BJ (cell line): ENCODE results near the gene RBM41. TPM values are rescaled to one million over a fixed set of nuclear protein-coding genes. Genes with fewer than 3 reads are reported as not detected.

Experiments used
- CTCF ChIA-PET: fragments of 350-600 bp; formaldehyde crosslinking; extraction: SDS; loops from one replicate; lab custom pipeline; 2021; ENCODE audit warnings: antibody characterized with exemption, inconsistent platforms; lab: Yijun Ruan, JAX
- POLR2A ChIA-PET: fragments of 300-600 bp; sonication (Branson Sonifier 250); formaldehyde crosslinking; extraction: SDS; loops from one replicate; lab custom pipeline; 2021; ENCODE audit warnings: antibody characterized with exemption; lab: Charles Lee
- DNase-seq: peaks from one replicate; pipeline ENCODE4 v3.0.0-alpha.2; 2011; ENCODE audit warnings: low read depth
- H3K27me3 ChIP-seq: 2 replicates; pipeline ENCODE4 v1.6.0; 2011; ENCODE audit warnings: low read length; ENCODE audit not compliant: control insufficient read depth, insufficient read depth
- H3K36me3 ChIP-seq: 2 replicates; pipeline ENCODE4 v1.5.1; 2011; ENCODE audit warnings: low read length; ENCODE audit not compliant: control insufficient read depth, insufficient read depth
- H3K4me3 ChIP-seq: 2 replicates; pipeline ENCODE4 v1.5.1; 2011; ENCODE audit warnings: low read depth, mild to moderate bottlenecking, control low read depth, low read length
- CTCF ChIP-seq: IDR thresholded peaks from 2 replicates; pipeline ENCODE4 v1.5.1; 2011; ENCODE audit warnings: low read depth, mild to moderate bottlenecking, control low read depth, inconsistent platforms, low read length, moderate library complexity; ENCODE audit not compliant: insufficient read depth
- polyA plus RNA-seq: library from polyadenylated mRNA; depleted of rRNA; stranded (reverse); fragments of >200 nt; gene quantifications from 2 replicates; pipeline ENCODE4 v1.2.3, GENCODE V29; 2011

The RBM41 gene
- polyA plus RNA-seq, 1 experiment: 3.0 TPM

GRCh38 chrX:107123750-107124149 lies 5.1 kb upstream of the RBM41 start:
- Histone ChIP-seq H3K27me3 (no peaks in the 10 kb centered on the region), H3K4me3 (no peak overlapping the region), H3K36me3 (no peaks in the 10 kb centered on the region)
- no peak for TF ChIP-seq CTCF
- DNase-seq: no peak
- CTCF ChIA-PET: no interaction called here
- POLR2A ChIA-PET: no interaction called here

GRCh38 chrX:107119283-107119682 lies 661 bp upstream of the RBM41 start:
- no peak for TF ChIP-seq CTCF
- Histone ChIP-seq H3K27me3 (no peaks in the 10 kb centered on the region), H3K36me3 (0 out of 2 replicates have a peak, but pooled peaks cover 1% of the 10 kb centered on the region), H3K4me3 (no peak overlapping the region)
- POLR2A ChIA-PET: no interaction called here
- CTCF ChIA-PET: no interaction called here
- DNase-seq: no peak

- TF ChIP-seq CTCF: no peak
- ChIA-PET POLR2A (no interaction called here), CTCF (no interaction called here)
- Histone ChIP-seq H3K36me3 (0 out of 2 replicates have a peak, but pooled peaks cover 1% of the 10 kb centered on the region), H3K27me3 (no peaks in the 10 kb centered on the region), H3K4me3 (peak overlapping the region; percentile 63)
- no peak for DNase-seq
These were observed 665 bp downstream of the RBM41 start for GRCh38 chrX:107117993-107118321.

GRCh38 chrX:107107459-107107858 lies 11.2 kb downstream of the RBM41 start:
- Histone ChIP-seq H3K27me3 (no peaks in the 10 kb centered on the region), H3K36me3 (no peaks in the 10 kb centered on the region), H3K4me3 (no peak overlapping the region)
- CTCF ChIA-PET: no interaction called here
- POLR2A ChIA-PET: no interaction called here
- DNase-seq: no peak
- TF ChIP-seq CTCF: no peak

GRCh38 chrX:107102980-107103379 lies 15.6 kb downstream of the RBM41 start:
- H3K36me3 ChIP-seq: no peaks in the 10 kb centered on the region
- POLR2A ChIA-PET: no interaction called here
- CTCF ChIA-PET: interaction anchor here (0.6 kb wide), 1 partner anchor 151 kb away, joined by 3 read pairs; no protein-coding TSS in a partner anchor
- H3K4me3 ChIP-seq: no peak overlapping the region
- DNase-seq: no peak
- no peak for TF ChIP-seq CTCF
- no peaks in the 10 kb centered on the region for H3K27me3 ChIP-seq
